ENCODE data around the gene ALDH1L2.

The ALDH1L2 gene

DNA sequence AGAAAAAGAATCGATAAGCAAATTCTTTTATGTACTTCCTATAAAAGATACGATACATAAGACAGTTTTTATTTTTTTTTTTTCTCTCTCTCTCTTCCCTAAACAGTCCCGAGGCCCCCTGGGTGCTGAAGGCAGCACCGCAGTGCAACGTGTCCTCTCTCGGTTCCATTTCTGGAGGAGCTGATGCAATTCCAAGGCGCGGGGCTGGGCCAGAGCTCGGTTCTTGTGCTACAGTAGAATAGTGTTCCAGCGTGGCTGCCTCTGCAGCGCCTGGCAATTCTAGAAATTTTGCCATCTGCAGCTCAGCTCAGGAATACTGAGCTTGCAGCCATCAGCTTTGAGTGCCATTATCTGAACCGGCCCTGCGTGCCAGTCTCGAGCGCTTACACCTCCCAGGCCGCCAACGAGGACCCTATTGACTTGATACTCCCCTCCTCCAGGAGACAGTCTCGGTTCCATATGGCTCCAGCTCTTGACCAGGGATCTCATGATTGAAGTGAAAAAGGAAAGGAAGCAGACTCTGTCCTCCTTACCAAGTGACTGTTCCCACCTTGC lies 630 bp downstream of the ALDH1L2 start:
- DNase-seq: peak in 51 of 56 donors; percentile 3 to 61 (median 25)

DNA sequence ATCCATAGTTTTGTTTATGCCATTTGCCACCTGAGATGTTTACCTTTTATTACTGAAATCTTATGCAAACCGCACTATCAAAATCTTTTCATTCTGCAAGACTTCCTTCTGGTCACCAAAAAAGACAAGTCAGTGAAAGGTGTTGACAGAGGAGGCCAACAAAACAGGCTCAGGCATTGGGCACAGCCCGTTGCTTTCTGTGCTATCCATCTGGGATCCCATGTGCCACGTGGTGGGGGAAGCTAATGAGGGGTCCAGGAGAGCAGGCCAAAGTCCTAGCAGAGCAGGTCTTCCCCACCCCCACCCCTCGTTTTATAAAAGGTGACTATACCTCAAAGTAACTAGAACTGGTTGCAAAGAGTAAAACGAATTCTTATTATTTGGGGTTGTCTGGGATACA lies 1.2 kb downstream of the ALDH1L2 start:
- no peak for DNase-seq

DNA sequence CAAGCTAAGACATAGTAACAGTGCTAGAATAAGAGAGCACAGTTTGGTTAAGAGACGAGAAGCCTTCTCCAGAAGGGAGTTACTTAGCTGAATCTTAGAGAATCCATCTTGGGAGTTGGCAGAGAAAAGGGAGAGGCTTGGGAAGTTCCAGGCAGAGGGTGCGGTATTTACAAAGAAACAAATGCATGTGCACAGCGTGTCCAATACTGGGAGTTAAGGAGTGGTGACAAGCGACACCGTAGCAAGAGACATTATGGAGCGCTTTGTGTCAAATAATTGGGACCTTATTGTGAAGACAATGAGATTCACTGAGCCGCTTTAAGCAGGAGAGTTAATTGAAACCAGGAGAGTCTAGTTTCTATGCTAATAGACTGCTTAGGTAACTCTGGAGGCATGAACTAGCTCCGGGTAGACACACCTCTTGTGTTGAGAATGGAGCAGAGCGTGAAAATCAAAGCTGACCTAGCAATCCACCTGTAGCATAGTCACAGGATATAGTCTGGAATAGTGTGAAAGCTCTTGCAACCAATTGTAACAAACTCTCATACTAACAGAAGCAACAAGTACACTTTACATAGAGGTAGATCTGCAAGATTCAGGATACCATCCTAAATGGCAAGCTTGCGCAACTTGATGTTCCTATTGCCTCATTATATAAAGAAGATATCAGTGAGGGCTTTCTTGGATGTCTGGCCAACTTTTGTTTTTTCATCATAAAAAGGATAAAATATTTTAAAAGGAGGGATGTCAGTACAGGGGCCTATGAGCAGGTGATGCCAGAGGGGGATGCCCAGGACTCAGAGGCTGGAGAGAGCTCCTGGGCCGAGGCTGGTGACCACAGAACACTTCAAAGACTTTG lies 5.3 kb downstream of the ALDH1L2 start:
- DNase-seq: no peak

DNA sequence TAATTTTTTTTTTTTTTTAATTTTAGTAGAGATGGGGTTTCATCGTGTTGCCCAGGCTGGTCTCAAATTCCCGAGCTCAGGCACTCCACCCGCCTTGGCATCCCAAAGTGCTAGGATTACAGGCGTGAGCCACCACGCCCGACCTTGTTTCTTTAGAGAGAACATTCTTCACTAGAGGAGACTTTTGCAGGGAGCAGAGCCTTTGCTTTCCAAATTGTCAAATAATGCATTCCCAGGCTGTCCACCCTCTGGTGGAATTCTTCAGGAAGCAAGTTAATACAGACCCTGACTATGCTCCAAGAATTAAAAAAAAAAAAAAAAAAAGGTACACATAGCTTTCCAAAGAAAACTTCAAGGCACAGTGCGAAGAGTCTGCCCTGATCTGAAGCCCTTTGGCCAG lies 6.8 kb downstream of the ALDH1L2 start:
- no peak for DNase-seq

DNA sequence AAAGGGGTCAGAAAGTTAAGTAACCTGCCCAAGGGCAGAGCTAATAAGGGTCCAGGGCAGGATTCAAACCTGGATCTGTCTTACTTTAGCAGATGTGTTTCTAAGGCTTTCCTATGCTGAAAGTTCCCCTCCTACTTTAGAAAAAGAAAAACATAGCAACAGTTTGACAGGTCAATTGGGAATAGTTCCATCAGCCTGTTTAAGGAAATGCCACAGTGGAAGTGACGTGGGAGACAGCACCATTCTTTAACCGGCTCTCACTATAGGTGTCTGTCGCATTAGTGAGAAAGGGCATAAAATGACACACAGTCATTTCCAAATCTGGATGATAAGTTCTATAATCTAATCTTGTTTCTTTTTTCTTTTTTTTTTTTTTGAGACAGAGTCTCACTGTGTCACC lies 7.3 kb downstream of the ALDH1L2 start:
- no peak for DNase-seq

DNA sequence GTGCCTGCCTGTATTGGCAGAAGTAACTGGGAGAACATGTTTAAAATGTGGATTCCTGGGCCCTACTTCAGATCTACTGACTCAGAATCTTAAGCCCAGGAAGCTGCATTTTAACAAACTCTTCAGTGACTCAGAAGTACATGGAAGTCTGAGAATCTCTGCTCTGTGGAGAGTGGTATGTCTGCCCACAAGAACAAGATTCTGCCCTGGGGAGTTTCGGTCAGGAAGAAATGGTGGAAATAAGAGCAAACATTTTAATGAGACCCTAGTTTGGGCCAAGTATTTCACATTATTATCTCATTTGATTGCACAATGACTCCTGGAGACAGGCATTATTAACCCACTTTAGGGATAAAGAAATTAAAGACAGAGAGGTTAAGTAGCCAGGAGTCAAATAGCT lies 8.2 kb downstream of the ALDH1L2 start:
- DNase-seq: no peak

DNA sequence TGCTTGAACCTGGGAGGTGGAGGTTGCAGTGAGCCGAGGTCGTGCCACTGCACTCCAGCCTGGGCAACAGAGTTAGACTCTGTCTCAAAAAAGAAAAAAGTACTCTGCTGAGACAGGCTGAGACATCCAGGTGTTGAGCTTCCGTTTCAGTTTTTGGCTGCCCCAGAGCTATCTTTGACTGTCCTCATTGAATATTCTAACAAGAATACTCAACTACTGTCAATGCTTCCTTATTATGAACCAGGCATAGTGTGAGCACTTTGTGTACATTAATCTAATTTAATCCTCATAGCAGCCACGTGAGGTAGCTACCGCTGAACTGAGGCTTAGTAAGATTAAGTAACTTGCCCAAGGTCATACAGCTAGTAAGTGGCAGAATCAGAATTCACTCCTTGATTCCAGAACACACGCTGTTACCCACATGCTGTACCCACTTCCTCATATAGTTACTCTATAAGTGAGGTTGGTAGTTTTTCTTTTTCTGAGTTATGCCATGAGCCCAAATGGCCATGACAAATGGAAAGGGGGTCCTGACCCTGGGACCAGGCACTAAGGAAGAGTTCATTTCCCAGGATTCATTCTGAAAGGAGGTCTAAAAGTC lies 11.3 kb downstream of the ALDH1L2 start:
- DNase-seq: no peak

DNA sequence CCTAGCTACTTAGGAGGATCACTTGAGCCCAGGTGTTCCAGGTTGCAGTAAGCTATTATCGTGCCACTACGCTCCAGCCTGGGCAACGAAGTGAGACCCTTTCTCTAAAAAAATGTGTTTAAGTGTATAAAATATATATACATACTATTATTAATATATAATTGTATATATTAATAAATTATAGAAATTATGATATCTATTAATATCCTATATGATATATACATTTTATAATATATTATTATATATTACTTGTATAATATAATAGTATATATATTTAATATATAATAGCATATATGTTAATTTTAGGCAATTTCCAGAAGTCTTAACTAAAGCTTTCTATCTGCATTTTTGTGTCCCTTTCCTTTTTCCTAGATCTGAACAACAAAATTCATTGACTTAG lies 12.3 kb downstream of the ALDH1L2 start:
- no peak for DNase-seq

DNA sequence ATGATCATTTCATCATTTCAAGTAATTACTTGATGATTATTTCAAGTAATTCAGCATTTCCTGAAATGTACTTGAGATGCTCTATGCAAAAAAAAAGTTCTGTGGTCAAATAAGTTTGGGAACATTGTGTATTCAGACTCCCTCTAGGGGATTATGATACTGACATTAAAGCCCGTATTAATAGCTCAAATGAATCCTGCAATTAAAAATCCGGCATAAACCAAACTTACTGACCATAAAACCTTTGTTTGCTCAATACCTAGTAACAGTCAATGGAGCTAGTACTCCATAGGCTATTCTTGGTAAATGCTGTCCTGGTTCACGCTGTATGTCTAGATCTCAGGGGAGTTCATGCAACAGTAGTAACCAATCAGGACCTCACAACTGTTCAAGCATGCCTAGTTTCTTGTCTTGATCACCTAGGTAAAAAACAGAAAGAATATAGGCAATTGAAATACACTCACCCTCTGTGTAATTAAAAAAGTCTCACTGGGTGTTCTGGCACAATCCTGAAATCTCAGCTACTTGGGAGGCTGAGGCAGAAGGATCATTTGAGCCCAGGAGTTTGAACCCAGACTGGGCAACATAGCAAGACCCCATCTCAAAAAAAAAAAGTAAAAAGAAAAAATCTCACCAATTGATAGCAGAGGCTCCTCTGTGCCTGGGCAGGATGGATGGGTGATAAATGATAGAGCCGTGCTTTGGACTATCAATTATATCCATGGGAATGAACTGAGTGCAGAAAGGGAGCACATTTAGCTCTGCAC lies 14.1 kb downstream of the ALDH1L2 start:
- no peak for DNase-seq

DNA sequence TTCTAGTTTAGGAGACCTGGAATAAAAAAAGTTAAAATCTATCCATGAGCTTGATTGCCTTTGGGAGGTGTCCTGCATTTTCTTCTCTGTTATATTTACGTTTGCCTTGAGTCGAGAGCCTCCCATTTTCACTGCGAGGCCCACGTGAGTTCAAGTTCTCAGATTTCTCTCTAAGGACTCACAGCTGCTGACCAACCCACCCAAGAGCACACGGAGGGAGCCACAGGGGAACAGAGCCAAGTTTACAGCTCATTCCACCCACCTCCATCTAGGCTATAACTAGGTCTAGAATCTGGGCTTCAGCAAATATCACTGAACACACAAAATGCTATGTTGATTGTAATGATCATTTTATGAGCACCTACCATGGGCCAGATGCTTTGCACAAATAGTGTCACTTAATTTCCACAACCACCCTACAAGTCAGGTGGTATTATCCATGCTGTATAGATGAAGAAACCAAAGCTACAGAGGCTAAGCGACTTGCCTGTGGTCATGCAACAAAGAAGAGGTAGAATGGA lies 16.7 kb downstream of the ALDH1L2 start:
- DNase-seq: no peak

DNA sequence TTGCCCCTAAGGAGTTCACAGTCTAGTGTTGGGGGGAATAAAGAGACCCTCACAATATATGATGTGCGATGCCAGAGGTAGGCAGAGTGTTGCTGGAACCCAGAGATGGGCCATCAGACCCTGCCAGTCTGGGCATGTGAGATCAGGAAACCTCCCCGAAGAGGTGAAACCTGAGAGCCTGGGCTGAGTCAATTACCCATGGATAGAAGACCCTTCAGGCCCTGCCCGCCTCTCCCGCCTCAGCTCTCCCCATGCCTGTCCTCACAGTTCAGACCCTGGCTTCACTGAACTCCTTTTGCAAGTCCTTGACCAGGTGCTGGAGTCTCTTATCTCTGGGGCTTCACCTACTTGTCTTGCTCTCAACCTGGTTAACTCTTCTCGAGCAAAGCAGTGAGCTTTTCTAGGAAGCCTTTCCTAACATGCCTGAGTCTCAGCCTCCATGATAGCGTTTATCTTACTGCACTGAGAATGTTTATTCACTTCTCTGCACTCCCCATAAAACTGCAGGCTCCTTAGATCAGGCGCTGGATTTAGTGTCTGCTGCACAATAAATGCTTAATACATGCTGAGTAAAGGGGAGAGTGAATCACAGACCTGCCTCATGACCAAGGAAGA lies 19.6 kb downstream of the ALDH1L2 start:
- no peak for DNase-seq

DNA sequence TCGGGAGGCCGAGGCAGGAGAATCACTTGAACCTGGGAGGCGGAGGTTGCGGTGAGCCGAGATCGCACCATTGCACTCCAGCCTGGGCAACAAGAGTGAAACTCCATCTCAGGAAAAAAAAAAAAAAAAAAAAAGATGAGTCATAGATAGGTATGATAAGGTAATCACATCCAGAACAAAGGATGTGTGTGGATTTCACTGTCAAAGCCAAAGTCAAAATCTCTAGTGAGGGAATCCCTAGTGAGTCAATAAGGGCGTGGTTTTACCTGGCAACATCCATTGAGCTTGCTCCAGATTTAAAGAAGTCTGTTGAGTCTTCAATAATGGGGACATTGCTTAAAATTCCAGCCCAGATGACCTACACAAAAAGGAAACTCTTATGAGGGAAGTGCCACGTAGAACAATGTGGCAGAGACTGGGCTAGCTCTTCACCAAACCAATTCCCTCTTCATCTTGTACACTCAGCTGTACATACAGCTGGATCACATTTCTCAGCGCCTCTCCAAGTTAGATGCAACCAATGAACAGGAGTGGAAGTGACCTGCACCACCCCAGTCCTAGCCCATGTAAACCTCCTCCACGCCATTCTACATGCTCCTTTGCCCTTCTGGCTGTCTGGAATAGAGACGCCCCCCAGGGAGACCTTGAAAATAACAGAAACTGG lies 23.4 kb downstream of the ALDH1L2 start:
- no peak for DNase-seq

DNA sequence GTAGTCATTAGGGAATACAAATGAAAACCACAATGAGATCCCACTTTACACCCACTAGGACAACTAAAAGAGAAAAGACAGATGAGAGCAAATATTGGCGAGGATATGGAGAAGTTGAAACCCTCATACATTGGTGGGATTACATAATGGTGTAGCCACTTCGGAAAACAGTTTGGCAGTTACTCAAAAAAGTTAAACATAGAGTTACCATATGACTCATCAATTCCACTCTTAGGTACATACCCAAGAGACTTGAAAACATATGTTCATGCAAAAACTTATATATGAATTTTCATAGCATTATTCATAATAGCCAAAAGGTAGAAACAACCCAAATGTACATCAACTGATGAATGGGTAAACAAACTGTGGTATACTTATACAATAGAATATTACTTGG lies 27.1 kb downstream of the ALDH1L2 start:
- no peak for DNase-seq

DNA sequence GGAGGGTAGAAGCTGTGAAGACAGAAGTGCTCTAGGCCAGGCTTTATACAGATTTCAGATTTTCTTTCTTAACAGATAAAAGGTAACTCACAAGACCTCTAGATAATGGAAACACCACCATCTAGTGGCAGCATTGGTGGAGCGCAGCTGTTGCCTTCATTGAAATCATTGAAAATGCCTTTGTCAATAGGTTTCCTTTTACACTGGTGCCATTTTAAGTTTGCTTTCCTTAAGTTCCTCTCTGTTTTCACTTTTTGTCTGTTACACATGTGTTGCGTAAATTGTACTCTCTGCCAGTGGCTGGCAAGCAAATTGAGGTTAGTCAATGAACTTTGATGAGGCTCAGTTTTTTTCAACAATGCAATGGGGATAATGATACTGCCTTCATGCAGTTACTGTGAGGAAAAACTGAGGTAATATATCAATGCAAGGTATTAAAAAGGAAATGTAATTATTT lies 31.1 kb downstream of the ALDH1L2 start:
- DNase-seq: peak in 47 of 56 donors; percentile 1 to 82 (median 36)

DNA sequence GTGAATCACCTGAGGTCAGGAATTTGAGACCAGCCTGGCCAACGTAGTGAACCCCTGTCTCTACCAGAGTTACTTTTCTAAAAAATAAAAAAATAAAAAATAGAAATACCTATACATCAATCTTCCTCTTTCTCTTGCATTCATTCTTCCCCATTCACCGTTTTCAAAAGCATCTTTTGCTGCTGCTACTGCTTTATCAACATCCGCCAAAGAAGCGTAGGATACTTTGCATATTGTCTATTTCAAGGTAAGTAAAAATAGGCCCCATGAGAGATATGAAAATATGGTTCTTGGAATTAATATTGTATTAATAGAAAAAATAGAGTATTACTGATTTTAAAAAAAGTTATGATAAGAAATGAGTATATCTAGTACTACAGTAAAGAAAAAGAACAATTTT lies 32.3 kb downstream of the ALDH1L2 start:
- DNase-seq: no peak

DNA sequence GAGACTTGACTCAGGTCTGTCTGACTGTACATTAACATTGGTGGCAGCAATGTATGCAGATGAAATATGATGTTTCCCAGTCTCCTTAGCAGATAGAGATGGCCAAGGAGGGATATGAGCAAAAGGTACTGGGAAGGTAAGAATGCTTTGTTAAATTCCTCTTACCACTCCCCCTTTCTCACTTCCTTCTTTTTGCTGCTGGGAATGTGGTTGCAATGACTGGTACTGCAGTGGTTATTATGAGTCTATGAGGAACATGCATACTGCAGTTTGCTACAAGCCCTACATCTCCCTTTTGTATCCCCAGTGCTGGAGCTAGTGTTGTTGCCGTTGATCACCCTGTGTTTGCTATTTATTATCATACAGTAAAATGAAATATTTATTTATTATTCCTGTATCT lies 35.9 kb downstream of the ALDH1L2 start:
- no peak for DNase-seq

DNA sequence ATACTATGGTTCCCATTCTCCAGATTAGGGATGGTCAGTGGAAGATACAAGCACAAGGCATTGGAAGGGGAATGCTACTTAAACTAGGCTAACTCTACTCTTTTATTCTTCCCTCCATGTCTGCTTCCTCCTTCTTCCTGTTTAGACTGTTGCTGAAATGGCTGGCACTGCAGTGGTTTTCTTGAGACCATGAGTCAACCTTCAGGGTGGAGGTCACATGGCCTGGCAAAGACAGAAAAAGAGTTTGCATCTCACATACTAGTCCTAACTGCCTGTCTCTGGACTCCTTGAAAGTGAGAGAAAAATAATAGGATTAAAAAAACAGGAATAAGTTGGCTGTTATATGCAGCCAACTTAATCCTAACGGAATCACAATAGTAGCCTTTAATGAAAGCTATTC lies 37.0 kb downstream of the ALDH1L2 start:
- no peak for DNase-seq

DNA sequence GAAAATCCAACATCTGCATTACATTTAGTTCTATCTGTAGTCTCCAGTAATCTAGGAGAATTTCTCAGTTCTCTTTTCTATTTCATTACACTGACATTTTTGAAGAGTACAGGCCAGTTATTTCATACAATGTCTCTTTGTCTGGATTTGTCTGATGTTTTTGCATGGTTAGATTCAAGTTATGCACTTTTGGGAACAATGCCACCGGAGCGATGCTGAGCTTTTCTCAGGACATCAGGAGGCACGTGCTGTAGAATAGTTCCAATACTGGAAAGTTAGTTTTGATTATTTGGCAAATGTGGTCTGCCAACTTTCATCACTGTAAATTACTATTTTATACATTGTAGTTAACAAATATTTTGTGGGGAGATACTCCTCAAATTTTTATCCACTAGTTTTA lies 43.1 kb downstream of the ALDH1L2 start:
- peak in 3 of 56 donors; percentile 1 to 10 (median 9) for DNase-seq

DNA sequence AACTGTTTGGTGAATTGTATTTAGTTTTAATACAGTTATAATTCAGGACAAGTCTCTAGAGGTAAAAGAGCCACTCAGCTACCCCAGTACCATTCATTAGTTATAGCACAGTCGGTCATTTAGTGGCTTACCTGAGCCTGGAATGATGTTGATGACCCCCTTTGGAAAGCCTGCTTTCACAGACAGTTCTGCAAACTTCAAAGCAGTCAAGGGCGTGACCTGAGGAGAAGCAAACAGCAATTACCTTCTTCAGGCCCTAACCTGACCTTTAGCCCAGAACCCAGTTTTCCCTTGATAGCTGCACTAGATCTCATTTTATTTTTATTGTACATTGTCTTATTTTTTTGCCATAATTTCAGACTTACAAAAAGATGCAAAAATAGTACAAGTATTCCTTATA lies 43.8 kb downstream of the ALDH1L2 start:
- DNase-seq: no peak

DNA sequence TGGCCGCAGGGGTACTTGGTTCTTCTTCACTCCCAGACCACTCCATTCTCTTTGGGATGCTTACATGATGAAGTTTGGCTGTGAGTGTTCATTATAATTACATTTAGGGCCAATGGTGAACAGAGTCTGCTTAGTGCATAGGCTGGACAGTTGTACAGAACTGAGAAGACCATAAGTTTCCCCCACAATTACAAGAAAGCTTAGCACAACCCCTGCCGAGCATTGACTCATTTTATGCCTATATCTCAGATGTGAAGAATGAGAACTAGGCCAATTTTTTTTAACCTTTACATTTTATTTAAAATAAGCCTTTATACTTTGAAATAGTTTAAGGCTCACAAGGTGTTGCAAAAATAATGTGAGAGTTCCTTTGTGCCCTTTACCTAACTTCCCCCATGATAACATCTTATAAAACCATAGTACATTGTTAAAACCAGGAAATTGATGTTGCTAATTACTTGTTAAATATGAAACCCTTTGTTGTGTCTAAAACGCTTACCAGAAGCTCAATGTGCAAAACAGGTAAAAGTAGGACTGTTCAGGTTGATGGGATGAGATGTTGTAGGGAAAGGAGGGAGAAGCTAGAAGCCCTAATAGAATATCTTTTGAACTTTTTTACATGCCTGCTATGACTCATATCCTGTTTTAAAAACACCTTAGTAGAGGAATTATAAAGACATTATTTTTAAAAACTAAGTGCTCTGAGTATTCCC lies 47.2 kb downstream of the ALDH1L2 start:
- no peak for DNase-seq

Measured in nucleus accumbens (tissue), 56 donors.